Stimulated activated CD4-positive, alpha-beta T cell treated with anti-CD3 and anti-CD28 coated beads, Interleukin-15, amount 100 ng/mL, for 1 hour (primary cell): ENCODE results near the gene CBX5.
"Not testable (repeated sequence)": the region's sequence is repeated elsewhere in the genome, so short reads cannot be mapped to it uniquely, and the experiment has no call there.

Experiments used
- DNase-seq, 2 donors: peaks; one replicate each; pipeline ENCODE4 v3.0.0-alpha.2; 2020; ENCODE audit warnings: low read depth in 1 of 2, low spot score in 1 of 2

The CBX5 gene

GRCh38 chr12:54200412-54200811 is 79.5 kb downstream of the CBX5 start:
- no peak for DNase-seq

GRCh38 chr12:54199917-54200316 is 80.0 kb downstream of the CBX5 start:
- DNase-seq = no peak

GRCh38 chr12:54199034-54199433 is 80.9 kb downstream of the CBX5 start:
- no peak for DNase-seq

GRCh38 chr12:54197431-54197909 is 82.5 kb downstream of the CBX5 start:
- DNase-seq = no peak

- DNase-seq = no peak
These were observed 82.9 kb downstream of the CBX5 start for GRCh38 chr12:54197010-54197409.

DNA sequence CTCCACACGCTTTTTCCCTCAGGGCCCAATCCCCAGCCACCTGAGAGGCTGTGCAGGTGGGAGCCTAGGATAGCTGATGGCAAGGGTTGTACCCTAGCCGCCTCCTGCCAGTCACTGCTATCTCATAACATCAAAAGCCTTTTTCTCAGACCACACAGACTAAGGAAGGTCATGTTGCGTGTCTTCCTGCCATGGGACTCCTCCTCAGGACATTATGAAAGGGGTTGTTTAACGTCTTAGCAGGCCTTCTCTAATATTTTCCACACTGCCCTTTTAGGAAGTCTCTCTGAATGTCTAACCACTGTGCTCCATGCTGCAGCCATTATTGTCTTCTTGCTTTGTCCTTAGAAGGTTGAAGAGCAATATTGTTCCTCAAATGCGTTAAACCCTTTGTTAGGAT is 83.5 kb downstream of the CBX5 start:
- no peak for DNase-seq

DNA sequence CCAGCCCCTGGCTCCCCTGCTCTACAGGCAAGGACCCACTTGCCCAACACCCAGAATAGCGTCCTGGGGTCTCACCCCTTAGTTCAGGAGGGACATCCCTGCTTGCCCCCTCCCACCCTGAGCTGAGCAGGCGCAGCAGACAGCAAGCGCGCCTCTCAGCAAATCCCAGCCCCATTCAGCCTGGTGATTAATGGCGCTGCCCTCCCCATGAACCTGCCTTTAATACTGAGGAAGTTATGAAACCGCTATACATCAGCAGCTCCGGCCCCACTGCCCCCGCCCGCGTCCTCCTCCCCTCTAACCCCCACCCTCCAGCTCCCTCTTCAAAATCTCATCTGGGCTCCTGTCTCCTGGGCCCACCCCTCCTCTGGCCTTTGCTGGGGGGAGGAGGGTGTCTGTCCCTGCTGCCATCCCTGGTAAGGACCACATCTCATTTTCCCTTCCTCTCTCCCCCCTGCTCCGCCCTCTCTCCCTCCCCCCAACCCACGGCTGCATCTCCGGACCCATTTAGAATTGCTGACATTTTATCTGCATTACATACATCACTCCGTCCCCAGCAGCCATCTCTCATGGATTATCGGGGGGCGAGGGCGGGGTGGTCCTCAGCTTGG is 84.1 kb downstream of the CBX5 start:
- no peak for DNase-seq

DNA sequence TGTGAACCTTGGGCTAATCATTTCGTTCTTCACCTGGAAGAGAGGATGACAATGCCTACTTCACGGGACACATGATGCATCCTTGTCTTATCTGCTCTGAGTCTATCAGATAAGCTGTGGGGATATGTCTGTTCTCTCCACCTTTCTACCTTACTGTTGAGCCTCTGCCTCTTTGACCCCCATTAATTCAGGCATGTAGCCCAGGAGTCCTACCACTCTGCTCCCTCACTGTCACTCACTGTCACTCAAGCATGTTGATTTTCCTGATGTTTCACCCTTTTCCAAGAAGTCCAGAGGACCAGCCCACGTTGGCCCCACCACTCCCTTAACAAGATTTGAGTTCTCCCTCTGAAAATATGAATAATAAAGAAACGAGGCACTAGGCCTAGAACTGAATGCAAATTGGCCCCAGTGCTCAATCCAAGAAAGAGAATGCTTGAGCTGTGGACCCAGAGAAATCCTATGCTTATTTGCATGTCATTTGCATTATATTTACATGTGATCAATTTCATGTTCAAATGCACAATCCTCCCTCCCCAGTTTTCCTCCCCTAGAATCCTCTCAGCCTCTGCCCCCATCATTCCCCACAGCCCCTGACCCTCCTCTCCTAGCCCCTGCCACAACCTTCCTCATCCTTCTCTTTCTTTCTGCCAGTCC is 84.7 kb downstream of the CBX5 start:
- no peak for DNase-seq

DNA sequence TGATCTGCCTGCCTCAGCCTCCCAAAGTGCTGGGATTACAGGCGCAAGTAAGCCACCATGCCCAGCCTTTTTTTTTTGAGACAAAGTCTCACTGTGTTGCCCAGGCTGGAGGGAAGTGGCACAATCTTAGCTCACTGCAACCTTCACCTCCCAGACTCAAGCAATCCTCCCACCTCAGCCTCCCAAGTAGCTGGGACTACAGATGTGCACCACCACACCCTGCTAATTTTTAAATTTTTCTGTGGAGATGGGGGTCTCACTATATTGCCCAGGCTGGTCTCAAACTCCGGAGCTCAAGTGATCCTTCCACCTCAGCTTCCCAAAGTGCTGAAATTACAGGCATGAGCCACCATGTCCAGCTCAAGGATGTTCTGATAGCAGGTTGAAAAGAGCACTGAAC is 85.3 kb downstream of the CBX5 start:
- not testable (repeated sequence) for DNase-seq

- DNase-seq = no peak
These were observed 86.5 kb downstream of the CBX5 start for GRCh38 chr12:54193434-54193833.

GRCh38 chr12:54191550-54192022 is 88.3 kb downstream of the CBX5 start:
- peak; percentile 56 to 57 for DNase-seq

DNA sequence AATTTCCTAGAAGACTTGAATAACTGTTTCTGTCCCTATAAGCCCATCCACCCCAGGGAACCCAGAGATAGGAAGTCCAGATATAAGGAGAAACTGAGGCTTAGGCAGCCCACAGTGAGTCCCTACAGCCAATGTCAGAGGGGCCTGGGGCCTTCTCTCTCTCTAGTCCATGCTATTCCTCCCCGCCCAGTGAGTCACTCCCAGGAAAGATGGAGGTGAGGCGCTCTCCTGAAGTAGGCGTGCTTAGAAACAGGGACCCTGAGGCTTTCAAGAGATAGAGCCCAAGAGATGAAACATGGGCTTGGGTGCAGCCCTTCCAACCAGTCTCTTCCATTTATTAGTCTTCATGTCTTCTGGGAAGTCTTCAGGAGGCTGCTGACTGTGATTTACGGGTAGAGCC is 88.8 kb downstream of the CBX5 start:
- DNase-seq = no peak

DNA sequence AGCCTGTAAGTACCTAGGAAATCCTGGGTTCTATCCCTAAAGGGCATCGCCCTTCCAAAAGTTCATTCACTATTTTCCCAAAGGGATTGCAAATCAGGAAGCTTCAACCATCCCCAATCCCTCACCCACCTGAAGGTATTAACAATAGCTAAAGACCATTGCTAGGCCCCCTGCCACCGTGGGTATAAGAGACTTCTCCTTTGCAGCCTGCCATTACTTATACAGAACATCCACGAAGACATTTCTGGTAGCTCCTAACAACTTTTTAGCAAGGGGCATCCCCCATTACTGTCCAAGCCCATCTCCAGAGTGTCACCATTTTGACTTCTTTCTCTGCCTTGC is 90.8 kb downstream of the CBX5 start:
- DNase-seq = no peak

- no peak for DNase-seq
These were observed 92.8 kb downstream of the CBX5 start for GRCh38 chr12:54187075-54187474.

- DNase-seq = no peak
These were observed 94.0 kb downstream of the CBX5 start for GRCh38 chr12:54185919-54186318.

DNA sequence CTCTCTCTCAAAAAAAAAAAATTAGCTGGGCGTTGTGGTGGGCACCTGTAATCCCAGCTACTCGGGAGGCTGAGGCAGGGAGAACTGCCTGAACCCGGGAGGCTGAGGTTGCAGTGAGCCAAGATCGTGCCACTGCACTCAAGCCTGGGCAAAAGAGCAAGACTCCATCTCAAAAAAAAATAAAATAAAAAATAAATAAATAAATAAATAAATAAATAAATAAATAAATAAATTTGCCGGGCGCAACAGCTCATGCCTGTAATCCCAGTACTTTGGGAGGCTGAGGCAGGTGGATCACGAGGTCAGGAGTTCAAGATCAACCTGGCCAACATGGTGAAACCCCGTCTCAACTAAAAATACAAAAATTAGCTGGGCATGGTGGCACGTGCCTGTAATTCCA is 94.6 kb downstream of the CBX5 start:
- DNase-seq = not testable (repeated sequence)

GRCh38 chr12:54184024-54184805 is 95.7 kb downstream of the CBX5 start:
- DNase-seq = no peak

GRCh38 chr12:54182981-54183380 is 96.9 kb downstream of the CBX5 start:
- no peak for DNase-seq

GRCh38 chr12:54182086-54182485 is 97.8 kb downstream of the CBX5 start:
- no peak for DNase-seq
